HG03108 (cell line): ENCODE data around the gene RCOR1.
"Not testable (repeated sequence)": the region's sequence is repeated elsewhere in the genome, so short reads cannot be mapped to it uniquely, and the experiment has no call there.

Experiments
- ATAC-seq: cut with Tn5 transposase; IDR thresholded peaks from one replicate; pipeline ENCODE4 v1.9.1; 2021; ENCODE audit warnings: moderate library complexity; ENCODE audit not compliant: unreplicated experiment

The RCOR1 gene

DNA sequence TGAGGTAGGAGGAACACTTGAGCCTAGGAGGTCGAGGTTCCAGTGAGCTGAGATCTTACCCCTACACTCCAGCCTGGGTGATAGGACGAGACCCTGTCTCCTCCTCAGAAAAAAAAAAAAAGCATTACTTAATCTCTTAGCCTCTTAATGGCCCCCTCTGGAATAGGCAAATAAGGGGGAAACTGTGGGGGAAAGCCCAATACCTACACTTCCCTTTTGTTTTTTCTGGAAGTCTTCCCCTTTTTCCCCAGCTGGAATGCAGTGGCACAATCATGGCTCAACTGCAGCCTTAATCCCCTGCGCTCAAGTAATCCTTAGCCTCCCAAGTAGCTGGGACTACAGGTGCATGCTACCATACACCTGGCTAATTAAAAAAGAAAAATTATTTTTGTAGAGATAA is 32.2 kb downstream of the RCOR1 start:
- ATAC-seq, result no peak

DNA sequence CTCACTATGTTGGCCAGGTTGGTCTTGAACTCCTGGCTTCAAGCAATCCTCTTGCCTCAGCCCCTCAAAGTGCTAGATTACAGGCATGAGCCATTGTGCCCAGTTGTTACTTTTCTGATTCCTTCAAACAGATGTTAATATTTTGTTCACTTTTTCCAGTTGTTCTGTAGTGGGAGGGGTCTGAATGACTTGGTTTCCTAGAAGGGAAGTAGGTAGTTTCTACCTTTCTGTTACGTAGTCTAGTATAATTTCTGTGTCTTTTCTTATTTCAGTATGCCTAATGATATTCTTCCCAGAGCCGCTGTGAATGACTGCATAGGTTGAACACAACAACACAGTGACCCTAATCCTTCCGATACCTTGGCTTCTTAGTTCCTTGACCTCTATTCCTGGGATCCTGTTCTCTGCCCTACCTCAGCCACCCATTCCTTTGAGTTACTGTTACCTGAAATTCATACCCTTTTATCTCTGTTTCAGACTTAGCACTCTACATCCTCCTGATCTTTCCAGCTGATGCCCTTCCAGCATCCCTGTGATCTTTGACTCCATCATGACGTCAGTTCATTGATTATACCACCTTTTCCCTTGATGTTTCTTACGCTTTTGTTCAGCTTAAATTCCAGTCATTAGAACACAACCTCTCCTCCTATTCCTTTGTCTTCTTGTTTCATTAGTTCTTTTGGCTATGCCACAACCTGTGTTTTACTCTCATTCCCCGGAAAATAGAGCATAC is 33.3 kb downstream of the RCOR1 start:
- ATAC-seq, result no peak

DNA sequence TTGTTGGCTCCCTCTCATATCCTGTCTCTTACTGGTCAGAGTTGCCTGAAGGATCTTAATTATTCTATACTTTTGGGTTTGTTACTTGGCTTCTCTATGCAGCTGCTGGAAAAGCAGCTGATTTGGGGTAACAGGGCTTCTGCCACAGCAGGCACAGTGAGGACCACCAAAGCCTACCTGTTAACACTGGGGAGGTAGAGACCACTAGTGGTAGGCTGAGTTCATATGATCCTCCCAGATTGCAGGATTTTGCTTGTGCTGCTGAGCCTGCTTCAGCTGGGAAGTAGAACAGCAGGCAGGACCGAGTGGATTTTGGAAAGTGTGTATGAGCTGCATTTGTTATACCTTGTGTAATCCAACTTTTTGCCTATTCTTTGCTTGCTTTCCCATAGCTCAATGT is 34.1 kb downstream of the RCOR1 start:
- no peak for ATAC-seq

DNA sequence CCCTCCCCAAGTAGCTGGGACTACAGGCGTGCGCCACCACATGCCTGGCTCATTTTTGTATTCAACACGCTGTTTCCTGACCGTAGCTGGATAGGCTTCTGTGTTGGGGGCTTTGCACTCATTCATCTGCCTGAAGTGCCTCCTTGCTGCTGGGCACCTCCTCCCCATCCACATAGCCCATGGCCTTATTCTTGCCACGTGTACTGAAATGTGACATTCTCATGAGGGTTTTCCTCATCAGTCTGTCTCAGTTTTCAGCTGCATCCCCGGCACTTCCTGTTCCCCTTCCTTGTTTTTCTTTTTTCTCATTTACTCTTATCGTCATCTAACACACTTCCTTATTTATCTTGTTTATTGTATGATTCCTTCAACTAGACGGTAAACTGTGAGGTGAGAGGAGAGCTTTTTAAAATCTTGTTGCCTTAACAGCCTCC is 36.6 kb downstream of the RCOR1 start:
- no peak for ATAC-seq

DNA sequence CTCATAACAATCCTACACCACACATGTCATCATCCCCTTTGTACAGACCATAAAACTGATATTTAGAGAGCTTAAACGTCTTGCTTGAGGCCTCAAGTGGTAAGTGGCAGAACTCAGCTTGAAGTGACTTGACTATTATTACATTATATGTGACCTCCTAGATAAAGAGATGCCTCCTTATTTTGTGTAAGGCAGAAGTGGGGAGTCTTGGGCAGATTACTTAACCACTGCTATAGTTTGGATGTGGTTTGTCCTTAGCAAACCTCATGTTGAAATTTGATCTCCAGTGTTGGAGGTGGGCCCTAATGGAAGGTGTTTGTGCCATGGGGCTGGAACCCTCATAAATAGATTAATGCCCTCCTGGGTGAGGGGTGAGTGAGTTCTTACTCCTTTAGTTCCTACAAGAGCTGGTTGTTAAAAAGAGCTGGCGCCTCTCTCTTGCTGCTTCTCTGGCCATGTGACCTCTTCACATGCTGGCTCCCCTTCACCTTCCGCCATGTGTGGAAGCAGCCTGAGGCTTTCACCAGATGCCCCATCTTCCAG is 37.4 kb downstream of the RCOR1 start:
- no peak for ATAC-seq

DNA sequence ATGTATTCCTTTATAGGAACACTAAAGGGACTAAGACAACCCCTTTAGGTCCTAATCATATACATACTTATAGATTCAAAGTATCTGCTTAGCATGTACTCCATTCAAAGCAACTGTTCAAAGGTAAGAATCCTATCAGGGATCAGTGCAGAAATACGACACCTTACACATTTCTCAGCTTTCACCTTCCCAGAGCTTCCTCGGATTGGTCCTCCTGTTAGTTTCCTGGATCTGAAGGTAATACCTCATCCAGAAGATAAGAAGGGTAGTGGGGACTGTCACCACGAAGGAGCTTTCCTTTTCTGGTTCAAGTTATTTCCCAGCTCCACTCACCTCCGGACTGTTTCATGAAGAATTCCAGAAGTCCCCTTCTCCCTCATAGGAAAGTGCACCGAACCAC is 38.0 kb downstream of the RCOR1 start:
- no peak for ATAC-seq

- ATAC-seq, result no peak
These were observed 38.4 kb downstream of the RCOR1 start for GRCh38 chr14:102630881-102631280.

DNA sequence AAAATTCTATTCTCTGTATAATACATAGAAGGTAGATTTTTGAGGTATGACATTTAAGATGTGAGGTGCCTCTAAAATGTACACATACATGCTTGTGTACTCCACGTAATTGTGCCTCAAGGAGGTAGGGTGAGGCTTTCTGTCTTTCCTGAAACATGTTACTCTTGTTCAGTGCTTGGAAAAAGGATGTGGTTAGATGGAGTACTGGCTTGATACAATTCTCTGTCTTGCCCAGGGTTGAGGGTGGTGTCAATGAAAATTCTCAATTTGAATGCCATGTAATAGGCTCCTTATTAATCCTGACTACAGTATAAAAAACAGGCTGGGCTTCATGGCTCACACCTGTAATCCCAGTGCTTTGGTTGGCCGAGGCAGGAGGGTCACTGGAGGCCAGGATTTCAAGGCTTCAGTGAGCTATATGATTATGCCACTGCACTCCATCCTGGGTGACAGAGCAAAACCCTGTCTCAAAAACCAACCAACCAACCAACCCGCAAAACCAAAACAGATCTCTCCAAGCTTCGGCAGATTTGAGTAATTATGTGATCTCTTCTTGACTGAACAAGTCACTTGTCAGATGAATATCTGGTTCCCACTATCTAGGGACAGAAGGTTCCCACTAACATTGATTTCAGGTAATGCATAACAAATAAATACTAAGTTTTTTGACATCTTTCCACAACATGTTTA is 41.6 kb downstream of the RCOR1 start:
- ATAC-seq, result no peak

GRCh38 chr14:102639611-102640010 is 47.2 kb downstream of the RCOR1 start:
- ATAC-seq, result not testable (repeated sequence)

GRCh38 chr14:102644523-102644922 is 52.1 kb downstream of the RCOR1 start:
- ATAC-seq, result no peak

DNA sequence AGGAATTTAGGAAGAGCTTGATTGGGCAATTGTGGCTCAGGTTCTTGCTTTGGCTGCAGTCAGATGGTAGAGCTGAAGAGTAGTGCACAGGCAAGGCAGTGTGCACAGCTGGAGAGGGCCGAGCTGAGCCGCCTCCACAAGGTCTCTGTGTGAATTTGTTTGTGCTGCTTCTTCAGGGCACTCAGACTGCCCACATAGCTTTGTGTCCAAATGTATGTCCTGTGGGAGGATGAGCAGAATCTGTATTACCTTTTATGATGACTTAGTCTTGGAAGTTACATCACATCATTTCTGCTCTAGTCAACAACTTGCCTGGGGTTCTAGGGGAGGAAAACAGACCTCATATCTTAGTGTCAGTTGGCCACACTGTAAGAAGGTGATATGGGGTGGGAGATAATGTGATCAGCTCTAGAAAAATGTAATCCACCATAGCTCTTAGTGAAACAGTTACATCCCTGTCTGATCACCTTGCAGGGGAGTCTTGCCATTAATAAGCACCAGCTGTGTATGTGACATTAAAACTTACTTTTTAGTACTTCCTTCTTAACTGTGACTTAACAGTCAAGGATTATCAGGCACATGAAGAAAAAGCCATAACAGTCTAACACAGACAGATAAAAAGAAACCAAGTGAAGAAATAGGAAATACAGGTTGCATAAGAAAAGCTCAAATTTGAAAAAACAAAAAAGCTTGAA is 53.4 kb downstream of the RCOR1 start:
- ATAC-seq, result no peak

GRCh38 chr14:102646615-102647014 is 54.2 kb downstream of the RCOR1 start:
- ATAC-seq, result no peak

GRCh38 chr14:102652194-102652593 is 59.7 kb downstream of the RCOR1 start:
- ATAC-seq, result no peak

- no peak for ATAC-seq
These were observed 61.8 kb downstream of the RCOR1 start for GRCh38 chr14:102654298-102654697.

DNA sequence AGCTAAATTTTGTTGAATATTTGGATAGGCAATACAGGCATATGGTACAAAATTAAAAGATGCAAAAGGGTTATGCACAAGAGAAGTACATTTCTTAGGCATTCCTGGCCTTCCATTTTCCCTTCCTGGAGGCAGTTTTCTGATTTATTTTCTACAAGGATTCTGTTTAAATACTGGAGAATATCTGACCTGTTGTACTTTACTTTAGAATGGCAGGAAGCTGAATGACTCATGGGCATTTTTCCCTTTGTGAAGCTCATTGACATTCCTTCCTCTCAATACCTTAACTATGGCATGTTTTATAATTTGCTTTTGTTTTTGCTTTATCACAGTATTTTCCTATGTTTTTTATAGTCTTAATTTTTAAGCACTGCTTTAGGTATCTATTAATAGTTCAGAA is 62.7 kb downstream of the RCOR1 start:
- no peak for ATAC-seq

DNA sequence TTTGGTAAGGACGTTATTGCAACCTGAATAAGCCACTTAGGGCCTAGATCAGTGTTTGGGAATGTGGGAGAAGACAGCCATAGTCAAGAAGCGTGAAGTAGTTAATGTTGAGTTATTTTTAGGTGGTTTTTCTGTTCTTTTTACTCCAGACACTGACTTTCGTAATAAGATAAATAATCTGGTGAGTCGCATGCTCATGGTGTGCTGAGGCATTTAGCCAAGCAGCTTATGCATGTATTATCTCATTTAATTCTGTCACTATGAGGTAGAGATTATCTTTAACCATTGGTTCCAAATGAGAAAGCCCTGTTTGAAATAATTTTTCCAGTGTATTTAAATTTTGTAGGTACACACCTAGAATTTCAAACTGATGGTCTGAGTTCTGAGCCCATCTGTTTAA is 67.3 kb downstream of the RCOR1 start:
- ATAC-seq, result no peak

DNA sequence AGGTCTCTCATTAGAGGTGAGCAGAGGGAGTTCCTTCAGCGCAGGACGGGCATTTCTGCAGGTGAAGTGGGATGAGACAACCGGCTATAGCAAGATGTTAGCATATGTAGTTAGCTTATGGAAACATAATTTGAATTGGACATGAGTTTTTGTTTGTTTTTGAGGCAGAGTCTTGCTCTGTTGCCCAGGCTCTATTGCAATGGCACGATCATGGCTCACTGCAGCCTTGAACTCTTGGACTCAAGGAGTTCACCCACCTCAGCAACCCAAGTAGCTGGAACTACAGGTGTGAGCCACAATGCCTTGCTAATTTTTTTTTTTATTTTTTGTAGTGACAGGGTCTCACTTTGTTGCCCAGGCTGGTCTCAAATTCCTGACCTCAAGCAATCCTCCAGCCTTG is 69.2 kb downstream of the RCOR1 start:
- no peak for ATAC-seq

GRCh38 chr14:102662636-102663430 is 70.4 kb downstream of the RCOR1 start:
- ATAC-seq, result no peak

DNA sequence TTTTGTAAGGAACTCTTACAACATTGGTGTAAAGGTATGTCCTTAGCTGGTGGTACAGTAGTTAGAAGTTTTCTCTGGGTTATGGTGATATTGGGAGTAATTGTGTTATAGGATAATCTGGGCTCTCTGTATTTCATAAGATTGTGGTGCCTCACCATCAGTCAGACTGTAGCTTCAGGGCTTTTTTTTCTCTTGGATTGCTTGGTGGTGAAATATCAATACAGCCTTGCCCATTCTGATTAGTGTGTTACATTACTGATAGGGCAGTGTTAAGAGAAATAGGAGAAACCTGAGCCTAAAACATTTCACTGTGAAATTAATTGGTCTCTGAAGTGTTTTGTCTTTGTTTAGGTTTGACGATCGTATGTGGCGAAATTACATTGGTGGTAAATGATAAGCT is 71.0 kb downstream of the RCOR1 start:
- ATAC-seq, result no peak

DNA sequence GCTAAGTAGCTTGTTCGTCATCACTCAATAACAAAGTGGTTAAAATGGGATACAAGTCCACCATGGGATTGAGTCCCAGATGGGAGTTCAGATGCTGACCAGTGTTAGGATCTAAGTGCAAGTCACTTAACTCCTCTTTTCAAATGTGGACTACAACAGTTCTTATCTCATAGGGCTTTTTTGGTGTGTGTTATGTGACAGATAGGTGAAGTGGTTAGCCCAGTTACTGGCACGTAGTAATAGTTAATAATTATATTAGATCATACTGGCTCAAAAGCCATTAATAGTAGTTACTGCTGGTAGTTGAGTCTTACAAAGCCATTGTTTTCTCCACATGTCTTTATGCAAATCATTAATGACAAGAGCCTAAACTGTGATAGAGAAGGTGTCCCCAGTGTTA is 73.2 kb downstream of the RCOR1 start:
- ATAC-seq, result no peak

- no peak for ATAC-seq
These were observed 74.2 kb downstream of the RCOR1 start for GRCh38 chr14:102666635-102667034.
